DND-41 (cell line): ENCODE measurements around the gene COQ3.

ENCODE experiments used
- CTCF ChIP-seq: IDR thresholded peaks from 2 replicates; pipeline ENCODE4 v1.5.1; 2012; ENCODE audit warnings: borderline replicate concordance, low read length, moderate library complexity, mild to moderate bottlenecking; ENCODE audit not compliant: poor library complexity, severe bottlenecking; ENCODE audit errors: extremely low read depth
- EZH2 ChIP-seq: IDR thresholded peaks from 3 replicates; pipeline ENCODE4 v1.6.1; 2012; ENCODE audit warnings: borderline replicate concordance, low read depth, mild to moderate bottlenecking, moderate library complexity, low read length, inconsistent platforms; ENCODE audit not compliant: severe bottlenecking

DNA sequence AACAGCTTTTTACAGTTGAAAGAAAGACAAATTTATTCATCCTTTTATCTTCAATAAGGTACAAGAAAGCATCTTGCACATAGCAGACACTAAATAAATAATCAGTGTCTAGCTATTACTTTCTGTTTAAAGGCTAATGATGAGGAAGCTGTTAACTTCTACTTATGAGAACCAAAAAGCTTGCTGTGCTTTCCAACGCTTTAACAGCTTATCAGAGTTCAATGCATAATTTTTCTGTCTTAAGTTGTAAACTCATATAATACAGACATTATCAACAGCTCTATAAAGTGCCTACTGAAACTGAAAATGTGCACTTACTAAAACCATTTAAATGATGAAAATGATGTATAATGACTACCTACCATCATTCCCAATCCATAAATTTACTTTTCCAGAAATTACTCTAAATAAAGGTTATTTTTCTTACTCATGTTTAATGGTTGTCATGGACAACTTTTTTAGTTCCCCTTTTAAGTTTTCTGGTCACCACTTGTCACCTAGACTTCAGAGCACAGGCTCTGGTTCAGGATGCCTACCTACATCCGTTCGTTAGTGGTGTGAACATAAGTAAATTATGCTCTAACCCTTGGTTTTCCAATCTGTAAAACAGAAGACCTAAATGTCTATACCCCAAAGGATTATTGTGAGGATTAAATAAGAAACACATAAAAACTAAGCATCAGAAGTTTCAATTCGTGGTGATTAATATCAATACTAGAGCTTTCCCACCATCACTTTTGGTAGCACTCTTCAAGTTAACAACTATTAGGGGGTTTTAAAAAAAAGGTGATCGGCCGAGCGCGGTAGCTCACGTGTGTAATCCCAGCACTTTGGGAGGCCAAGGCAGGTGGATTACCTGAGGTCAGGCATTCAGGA lies 23.1 kb upstream of the COQ3 start:
- TF ChIP-seq CTCF (no peak), EZH2 (no peak)
